GM19240 (cell line): Measurements from ENCODE around the gene PITPNC1.
"Not testable (repeated sequence)": the region's sequence is repeated elsewhere in the genome, so short reads cannot be mapped to it uniquely, and the experiment has no call there.

Experiments
- DNase-seq: peaks from one replicate; pipeline ENCODE4 v3.0.0; 2011; ENCODE audit warnings: low spot score; ENCODE audit not compliant: insufficient read length

PITPNC1 gene

GRCh38 chr17:67619555-67619954 is 242.5 kb downstream of the PITPNC1 start:
- DNase-seq = no peak

- no peak for DNase-seq
These were observed 243.0 kb downstream of the PITPNC1 start for GRCh38 chr17:67620088-67620487.

GRCh38 chr17:67620636-67621035 is 243.6 kb downstream of the PITPNC1 start:
- DNase-seq = no peak

GRCh38 chr17:67623767-67624166 is 246.7 kb downstream of the PITPNC1 start:
- no peak for DNase-seq

GRCh38 chr17:67624886-67625656 is 248.0 kb downstream of the PITPNC1 start:
- no peak for DNase-seq

GRCh38 chr17:67625971-67626370 is 248.9 kb downstream of the PITPNC1 start:
- no peak for DNase-seq

- DNase-seq = peak; percentile 41
These were observed 251.5 kb downstream of the PITPNC1 start for GRCh38 chr17:67628580-67629013.

- no peak for DNase-seq
These were observed 252.9 kb downstream of the PITPNC1 start for GRCh38 chr17:67629971-67630320.

GRCh38 chr17:67630836-67631235 is 253.8 kb downstream of the PITPNC1 start:
- not testable (repeated sequence) for DNase-seq

- DNase-seq = no peak
These were observed 255.1 kb downstream of the PITPNC1 start for GRCh38 chr17:67632141-67632540.

GRCh38 chr17:67633751-67634211 is 256.7 kb downstream of the PITPNC1 start:
- no peak for DNase-seq

- no peak for DNase-seq
These were observed 258.6 kb downstream of the PITPNC1 start for GRCh38 chr17:67635681-67636080.

GRCh38 chr17:67636312-67636711 is 259.2 kb downstream of the PITPNC1 start:
- no peak for DNase-seq

GRCh38 chr17:67636834-67637520 is 259.9 kb downstream of the PITPNC1 start:
- no peak for DNase-seq

GRCh38 chr17:67637901-67638641 is 261.0 kb downstream of the PITPNC1 start:
- no peak for DNase-seq

GRCh38 chr17:67638871-67639270 is 261.8 kb downstream of the PITPNC1 start:
- no peak for DNase-seq

GRCh38 chr17:67639555-67639954 is 262.5 kb downstream of the PITPNC1 start:
- no peak for DNase-seq

- DNase-seq = no peak
These were observed 262.9 kb downstream of the PITPNC1 start for GRCh38 chr17:67639979-67640378.

- no peak for DNase-seq
These were observed 265.4 kb downstream of the PITPNC1 start for GRCh38 chr17:67642488-67642887.

- no peak for DNase-seq
These were observed 267.0 kb downstream of the PITPNC1 start for GRCh38 chr17:67644061-67644460.

GRCh38 chr17:67645195-67645594 is 268.1 kb downstream of the PITPNC1 start:
- DNase-seq = not testable (repeated sequence)

- no peak for DNase-seq
These were observed 269.4 kb downstream of the PITPNC1 start for GRCh38 chr17:67646472-67646871.
